H9 (cell line): ENCODE results near the gene SLF1. TPM values are rescaled to one million over a fixed set of nuclear protein-coding genes. Genes with fewer than 3 reads are reported as not detected.
"Not testable (repeated sequence)": the region's sequence is repeated elsewhere in the genome, so short reads cannot be mapped to it uniquely, and the experiment has no call there.

Experiments used
- DNase-seq: peaks from one replicate; pipeline ENCODE4 v3.0.0-alpha.2; 2017
- H2AFZ ChIP-seq: one replicate; pipeline ENCODE4 v1.6.1; 2013; ENCODE audit warnings: mild to moderate bottlenecking, low read length, control low read depth, moderate library complexity
- H2AK5ac ChIP-seq: 2 replicates; pipeline ENCODE4 v1.6.1; 2013; ENCODE audit warnings: low read length, control low read depth, mixed read lengths; ENCODE audit not compliant: insufficient read length
- H2BK120ac ChIP-seq: one replicate; pipeline ENCODE4 v1.6.1; 2013; ENCODE audit warnings: low read depth, mild to moderate bottlenecking, low read length, control low read depth, inconsistent platforms; ENCODE audit not compliant: poor library complexity, severe bottlenecking
- H2BK12ac ChIP-seq: 2 replicates; pipeline ENCODE4 v1.6.1; 2013; ENCODE audit warnings: low read length, control low read depth, mixed read lengths, low read depth; ENCODE audit not compliant: insufficient read length
- H2BK15ac ChIP-seq: 2 replicates; pipeline ENCODE4 v1.6.1; 2013; ENCODE audit warnings: low read depth, low read length, control low read depth
- H2BK20ac ChIP-seq: one replicate; pipeline ENCODE4 v1.6.1; 2013; ENCODE audit warnings: low read depth, mild to moderate bottlenecking, low read length, control low read depth, inconsistent platforms; ENCODE audit not compliant: poor library complexity, severe bottlenecking
- H2BK5ac ChIP-seq: 2 replicates; pipeline ENCODE4 v1.6.1; 2013; ENCODE audit warnings: low read length, control low read depth, mixed read lengths; ENCODE audit not compliant: insufficient read length
- H3K14ac ChIP-seq: 2 replicates; pipeline ENCODE4 v1.6.1; 2013; ENCODE audit warnings: low read length, control low read depth; ENCODE audit not compliant: insufficient read depth
- H3K18ac ChIP-seq: 2 replicates; pipeline ENCODE4 v1.6.1; 2013; ENCODE audit warnings: low read depth, mild to moderate bottlenecking, mixed read lengths, low read length, control low read depth; ENCODE audit not compliant: insufficient read length
- H3K23ac ChIP-seq: 2 replicates; pipeline ENCODE4 v1.6.1; 2013; ENCODE audit warnings: low read length, control low read depth, mixed read lengths, low read depth; ENCODE audit not compliant: insufficient read length
- H3K23me2 ChIP-seq: 2 replicates; pipeline ENCODE4 v1.6.1; 2013; ENCODE audit warnings: low read depth, mild to moderate bottlenecking, mixed read lengths, low read length, control low read depth; ENCODE audit not compliant: insufficient read length, poor library complexity, severe bottlenecking
- H3K27ac ChIP-seq: 2 replicates; pipeline ENCODE4 v1.5.1; 2013; ENCODE audit warnings: low read length, control low read depth, mixed read lengths, low read depth; ENCODE audit not compliant: insufficient read length
- H3K27me3 ChIP-seq: 2 replicates; pipeline ENCODE4 v1.6.1; 2013; ENCODE audit warnings: low read length, control low read depth, inconsistent platforms; ENCODE audit not compliant: insufficient read depth
- H3K4ac ChIP-seq: 2 replicates; pipeline ENCODE4 v1.6.1; 2013; ENCODE audit warnings: low read depth, mild to moderate bottlenecking, control low read depth, inconsistent platforms, low read length, moderate library complexity
- H3K4me1 ChIP-seq: 2 replicates; pipeline ENCODE4 v1.6.1; 2013; ENCODE audit warnings: low read length, control low read depth, inconsistent platforms; ENCODE audit not compliant: insufficient read depth
- H3K4me2 ChIP-seq: 2 replicates; pipeline ENCODE4 v1.6.1; 2013; ENCODE audit warnings: low read length, control low read depth, mixed read lengths; ENCODE audit not compliant: insufficient read length, insufficient read depth
- H3K56ac ChIP-seq: 2 replicates; pipeline ENCODE4 v1.6.1; 2013; ENCODE audit warnings: low read depth, mild to moderate bottlenecking, mixed read lengths, low read length, control low read depth; ENCODE audit not compliant: insufficient read length
- H3K79me1 ChIP-seq: 2 replicates; pipeline ENCODE4 v1.6.1; 2013; ENCODE audit warnings: low read depth, mild to moderate bottlenecking, moderate library complexity, low read length, control low read depth, inconsistent platforms; ENCODE audit not compliant: insufficient read depth, poor library complexity, severe bottlenecking
- H3K79me2 ChIP-seq: 2 replicates; pipeline ENCODE4 v1.6.1; 2013; ENCODE audit warnings: low read length, control low read depth, inconsistent platforms; ENCODE audit not compliant: insufficient read depth
- H3K9ac ChIP-seq: 2 replicates; pipeline ENCODE4 v1.6.1; 2013; ENCODE audit warnings: low read length, control low read depth, mixed read lengths; ENCODE audit not compliant: insufficient read length; ENCODE audit errors: extremely low read depth
- H3K9me3 ChIP-seq: one replicate; pipeline ENCODE4 v1.6.1; 2013; ENCODE audit warnings: low read depth, low read length, inconsistent platforms; ENCODE audit not compliant: control insufficient read depth
- H3T11ph ChIP-seq: one replicate; pipeline ENCODE4 v1.6.1; 2013; ENCODE audit warnings: mild to moderate bottlenecking, low read length, control low read depth, inconsistent platforms
- H4K20me1 ChIP-seq: one replicate; pipeline ENCODE4 v1.6.1; 2013; ENCODE audit not compliant: control insufficient read depth, insufficient read length, insufficient read depth
- H4K5ac ChIP-seq: 2 replicates; pipeline ENCODE4 v1.6.1; 2013; ENCODE audit warnings: low read depth, mild to moderate bottlenecking, mixed read lengths, low read length, control low read depth; ENCODE audit not compliant: insufficient read length
- H4K8ac ChIP-seq: replicated peaks from 2 replicates; pipeline ENCODE4 v1.6.1; 2013; ENCODE audit warnings: low read length, control low read depth, mixed read lengths, low read depth; ENCODE audit not compliant: insufficient read length
- H4K91ac ChIP-seq: 2 replicates; pipeline ENCODE4 v1.6.1; 2013; ENCODE audit warnings: low read depth, mild to moderate bottlenecking, moderate library complexity, mixed read lengths, low read length, control low read depth; ENCODE audit not compliant: insufficient read length
- H3K27ac Mint-ChIP-seq, 3 experiments: 2 replicates in 2 of 3; 3 replicates in 1 of 3; pipeline ENCODE4 v1.8.0; 2020 to 2021; ENCODE audit warnings: mixed read lengths in 3 of 3, mild to moderate bottlenecking in 1 of 3, moderate library complexity in 1 of 3
- H3K27me3 Mint-ChIP-seq: 2 replicates; pipeline ENCODE4 v1.8.0; 2021; ENCODE audit warnings: low read depth, mild to moderate bottlenecking, moderate library complexity, mixed read lengths
- H3K36me3 Mint-ChIP-seq, 3 experiments: 2 replicates in 2 of 3; 3 replicates in 1 of 3; pipeline ENCODE4 v1.8.0; 2020 to 2021; ENCODE audit warnings: low read depth in 3 of 3, mixed read lengths in 3 of 3; ENCODE audit not compliant: insufficient read depth in 1 of 3
- H3K4me1 Mint-ChIP-seq, 2 experiments: 2 replicates each; pipeline ENCODE4 v1.8.0; 2020; ENCODE audit warnings: mixed read lengths in 2 of 2
- H3K4me3 Mint-ChIP-seq, 2 experiments: 2 replicates in 1 of 2; 3 replicates in 1 of 2; pipeline ENCODE4 v1.8.0; 2020 to 2021; ENCODE audit warnings: mild to moderate bottlenecking in 2 of 2, mixed read lengths in 2 of 2, moderate library complexity in 1 of 2
- H3K9me3 Mint-ChIP-seq, 2 experiments: 2 replicates in 1 of 2; 3 replicates in 1 of 2; pipeline ENCODE4 v1.8.0; 2020; ENCODE audit warnings: mild to moderate bottlenecking in 2 of 2, mixed read lengths in 2 of 2, moderate library complexity in 1 of 2
- CTCF ChIP-seq: fragments of 200-600 bp; sonication (generic); conservative IDR thresholded peaks from 3 replicates; pipeline ENCODE4 v1.8.0; 2021; ENCODE audit warnings: antibody characterized with exemption, mild to moderate bottlenecking
- WGBS: extraction: QIAGEN DNeasy Blood & Tissue Kit; methylation state at CpG from one replicate; pipeline ENCODE4 v1.1.7; 2013; ENCODE audit warnings: missing lambda C conversion rate, low lambda C conversion rate, mixed read lengths; ENCODE audit not compliant: insufficient read length; ENCODE audit errors: extremely low coverage; 5-methylcytosine and 5-hydroxymethylcytosine counted together
- total RNA-seq: library from RNA; stranded (reverse); gene quantifications from 2 replicates; pipeline ENCODE4 v1.2.1, GENCODE V29; 2021

Gene SLF1
- total RNA-seq, 1 experiment from 2014 or later = 12.5 TPM

DNA sequence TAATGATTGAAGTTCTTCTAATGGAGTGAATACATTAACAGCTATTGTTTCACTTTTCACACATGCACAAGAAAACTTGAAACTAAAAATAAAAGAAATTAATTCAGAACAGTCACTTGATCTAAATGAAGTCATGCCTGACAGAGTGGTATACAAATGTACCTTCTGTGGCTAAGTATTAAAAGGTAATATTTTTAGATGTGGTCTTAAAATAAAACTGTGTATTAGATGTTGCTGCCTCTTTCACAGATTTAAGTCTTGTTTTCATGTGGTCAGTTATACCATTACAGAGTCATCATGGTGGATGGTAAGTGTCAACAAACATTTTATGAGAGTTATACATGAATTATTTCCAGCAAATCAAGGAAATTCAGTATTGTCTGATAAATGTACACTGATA, 47.1 kb upstream of the SLF1 start:
- Mint-ChIP-seq H3K36me3 (no peaks in the 10 kb centered on the region), H3K27ac (no peak overlapping the region), H3K4me1 (peaks cover 8 to 13% of the 10 kb centered on the region in 2 experiments), H3K4me3 (no peak overlapping the region), H3K27me3 (no peaks in the 10 kb centered on the region; the same call in 1 of the 2 replicates), H3K9me3 (no peaks in the 10 kb centered on the region)
- Histone ChIP-seq H3K18ac (no peak overlapping the region), H3K23ac (no peak overlapping the region), H2BK12ac (no peak overlapping the region), H2BK5ac (no peak overlapping the region), H3K4me1 (no peaks in the 10 kb centered on the region; the same call in 1 of the 2 replicates), H4K20me1 (no peaks in the 10 kb centered on the region), H3K9ac (no peak overlapping the region), H3K9me3 (no peaks in the 10 kb centered on the region), H4K5ac (no peak overlapping the region), H3K79me1 (no peaks in the 10 kb centered on the region), H3K4me2 (no peak overlapping the region), H3T11ph (no peak overlapping the region), H2BK15ac (no peak overlapping the region), H3K56ac (no peak overlapping the region), H4K91ac (no peak overlapping the region), H3K79me2 (no peaks in the 10 kb centered on the region), H2AK5ac (no peak overlapping the region), H4K8ac (no peak overlapping the region), H3K27ac (no peak overlapping the region), H3K4ac (no peak overlapping the region), H2AFZ (no peak overlapping the region), H3K23me2 (no peaks in the 10 kb centered on the region), H2BK20ac (no peak overlapping the region), H2BK120ac (no peak overlapping the region), H3K14ac (no peak overlapping the region), H3K27me3 (no peaks in the 10 kb centered on the region)
- no peak for TF ChIP-seq CTCF
- no peak for DNase-seq

DNA sequence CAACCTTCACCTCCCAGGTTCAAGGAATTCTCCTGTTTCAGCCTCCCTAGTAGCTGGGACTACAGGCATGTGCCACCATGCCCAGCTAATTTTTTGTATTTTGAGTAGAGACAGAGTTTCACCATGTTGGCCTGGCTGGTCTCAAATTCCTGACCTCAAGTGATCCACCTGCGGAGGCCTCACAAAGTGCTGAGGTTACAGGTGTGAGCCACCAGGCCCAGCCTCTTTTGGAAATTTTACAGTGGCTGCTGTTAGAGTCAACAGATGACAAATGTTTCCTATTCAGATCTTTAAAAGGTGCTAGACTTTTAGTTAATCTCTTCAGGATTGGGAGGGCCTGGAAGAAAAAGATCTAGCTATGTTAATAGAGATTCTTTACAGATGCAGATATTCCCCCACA, 45.1 kb upstream of the SLF1 start:
- not testable (repeated sequence) for H3K23ac ChIP-seq, H3K36me3 Mint-ChIP-seq, H2BK20ac ChIP-seq, H3K56ac ChIP-seq, H3K18ac ChIP-seq, H3K27me3 ChIP-seq, H3K4me2 ChIP-seq, H3K9me3 Mint-ChIP-seq, H2BK12ac ChIP-seq, H3K4ac ChIP-seq, H4K20me1 ChIP-seq, H3K27me3 Mint-ChIP-seq, H3K9me3 ChIP-seq, H3T11ph ChIP-seq, H2BK5ac ChIP-seq, H2AFZ ChIP-seq, H3K23me2 ChIP-seq, H2BK15ac ChIP-seq, H4K91ac ChIP-seq, H3K27ac ChIP-seq, H4K8ac ChIP-seq, H3K14ac ChIP-seq, H3K4me3 Mint-ChIP-seq, H3K79me2 ChIP-seq, H3K79me1 ChIP-seq, H3K4me1 ChIP-seq, H2AK5ac ChIP-seq, H3K9ac ChIP-seq, H4K5ac ChIP-seq, H2BK120ac ChIP-seq
- H3K4me1 Mint-ChIP-seq = peaks cover 15 to 19% of the 10 kb centered on the region in 2 experiments
- peak overlapping the region; percentile 1 to 94 (median 92); a peak in 6 of 7 replicates for H3K27ac Mint-ChIP-seq
- WGBS = no CpG with 5 or more reads among the region's 1 CpG
- DNase-seq = peak; percentile 78
